Neural progenitor cell (in vitro differentiated cells): ENCODE measurements around the gene PACRG.

Experiments used
- CTCF ChIP-seq: fragments of 200-600 bp; sonication (generic); IDR thresholded peaks from 2 replicates; pipeline ENCODE4 v1.5.1; 2017; ENCODE audit warnings: antibody characterized with exemption, mild to moderate bottlenecking
- EZH2phosphoT487 ChIP-seq: fragments of 200-600 bp; sonication (generic); IDR thresholded peaks from 2 replicates; pipeline ENCODE4 v1.6.1; 2017; ENCODE audit warnings: antibody characterized with exemption

GRCh38 chr6:163232015-163232523, 504.3 kb downstream of the PACRG start:
- no peak for TF ChIP-seq CTCF
- no peak for TF ChIP-seq EZH2phosphoT487
